Metanephros (tissue), 2 donors: ENCODE measurements around the gene KRTAP20-3. TPM values are rescaled to one million over a fixed set of nuclear protein-coding genes. Genes with fewer than 3 reads are reported as not detected.

Experiments used
- small RNA-seq: library from RNA; depleted of rRNA; stranded (forward); fragments of <200 nt; gene quantifications from one replicate; pipeline ENCODE3, GENCODE V24; 2014; ENCODE audit warnings: low replicate concordance
- total RNA-seq: library from RNA; depleted of rRNA; stranded (reverse); fragments of >200 nt; gene quantifications from one replicate; pipeline ENCODE4 v1.2.3, GENCODE V29; 2014

The KRTAP20-3 gene
- not detected for total RNA-seq

GRCh38 chr21:30642564-30642963 lies at the start of gene KRTAP20-3:
Gene KRTAP20-3, plus strand, starts transcription at chr21:30642864.

GRCh38 chr21:30598802-30599201 lies 43.9 kb upstream of the KRTAP20-3 start, which contains the start of gene KRTAP6-2:
Gene KRTAP6-2, minus strand, starts transcription at chr21:30598902. Its CDS starts 28 bp downstream, at chr21:30598874.

GRCh38 chr21:30600787-30601186 lies 41.9 kb upstream of the KRTAP20-3 start, which contains the start of gene KRTAP22-1:
Gene KRTAP22-1, plus strand, starts transcription at chr21:30601087.

GRCh38 chr21:30613836-30614235 lies 28.8 kb upstream of the KRTAP20-3 start, which contains the start of gene KRTAP6-1:
Gene KRTAP6-1, minus strand, starts transcription at chr21:30613930. Its CDS starts 26 bp downstream, at chr21:30613904.

DNA sequence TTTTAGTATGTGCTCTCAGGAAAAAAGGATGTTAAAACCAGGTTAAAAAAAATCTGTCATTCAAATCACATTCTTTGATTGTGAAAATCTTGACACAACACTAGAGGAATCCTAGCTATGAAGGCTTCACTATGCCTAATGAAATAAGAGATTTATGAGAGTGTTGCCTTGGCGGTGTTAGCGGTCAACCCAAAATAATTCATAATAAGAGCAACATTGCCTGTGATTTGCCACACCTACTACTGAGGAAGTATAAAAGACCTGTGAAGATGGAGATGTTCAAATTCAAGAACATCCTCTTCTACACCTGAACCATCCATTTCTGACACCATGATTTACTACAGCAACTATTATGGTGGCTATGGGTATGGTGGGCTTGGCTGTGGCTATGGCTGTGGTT lies 26.5 kb upstream of the KRTAP20-3 start, which contains the start of gene KRTAP20-1:
KRTAP20-1 (plus strand) TSS at position 301 of the 400 bp plus-strand sequence; CDS start at position 331, 30 bp downstream.

DNA sequence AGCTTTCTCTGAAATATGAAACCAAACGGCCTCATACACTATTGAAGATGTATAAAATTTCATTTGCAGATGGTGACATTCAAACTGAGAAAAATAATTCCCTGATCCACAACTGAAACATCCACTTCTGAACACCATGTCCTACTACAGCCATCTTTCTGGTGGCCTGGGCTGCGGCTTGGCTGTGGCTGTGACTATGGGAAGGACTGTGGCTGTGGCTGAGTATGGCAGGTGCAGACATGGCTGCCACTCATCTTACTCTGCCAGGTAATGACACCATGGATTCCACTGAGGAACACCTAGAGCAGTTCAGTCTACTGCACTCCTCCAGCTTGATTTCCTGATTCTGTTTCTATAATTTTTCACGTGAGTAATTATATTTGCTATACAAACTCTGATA lies 22.1 kb upstream of the KRTAP20-3 start, which contains the start of gene KRTAP20-4:
KRTAP20-4 (plus strand) TSS at position 106 of the 400 bp plus-strand sequence.

GRCh38 chr21:30634906-30635305 lies 7.8 kb upstream of the KRTAP20-3 start, which contains the start of gene KRTAP20-2:
Gene KRTAP20-2, plus strand, starts transcription at chr21:30635206. Its CDS starts 58 bp downstream, at chr21:30635264.

Small RNA genes lying within 50 kb of the gene (small RNA-seq; reads per million reads assigned to genes)
- gene KRTAP20-1 (not detected), gene KRTAP20-3 (not detected), gene KRTAP20-4 (not detected), gene KRTAP22-1 (not detected)

Other genes starting within 250 kb of the KRTAP20-3 start
- gene KRTAP13-1, start 246.8 kb upstream of the KRTAP20-3 start, total RNA-seq, result not detected
- gene KRTAP13-3, start 216.9 kb upstream of the KRTAP20-3 start, total RNA-seq, result not detected
- gene KRTAP13-4, start 212.6 kb upstream of the KRTAP20-3 start, total RNA-seq, result not detected
- gene KRTAP15-1, start 202.6 kb upstream of the KRTAP20-3 start, total RNA-seq, result not detected
- gene KRTAP19-1, start 162.5 kb upstream of the KRTAP20-3 start, total RNA-seq, result not detected
- gene KRTAP19-2, start 155.4 kb upstream of the KRTAP20-3 start, total RNA-seq, result not detected
- not detected for gene KRTAP19-3, start 150.9 kb upstream of the KRTAP20-3 start, total RNA-seq
- not detected for gene KRTAP19-4, start 145.7 kb upstream of the KRTAP20-3 start, total RNA-seq
- not detected for gene KRTAP19-5, start 140.7 kb upstream of the KRTAP20-3 start, total RNA-seq
- not detected for gene KRTAP19-6, start 101.0 kb upstream of the KRTAP20-3 start, total RNA-seq
- not detected for gene KRTAP19-7, start 81.5 kb upstream of the KRTAP20-3 start, total RNA-seq
- not detected for gene KRTAP22-2, start 52.5 kb upstream of the KRTAP20-3 start, total RNA-seq
- gene KRTAP6-3, start 50.4 kb upstream of the KRTAP20-3 start, total RNA-seq, result not detected
- not detected for gene KRTAP6-2, start 44.0 kb upstream of the KRTAP20-3 start, total RNA-seq
- not detected for gene KRTAP22-1, start 41.8 kb upstream of the KRTAP20-3 start, total RNA-seq
- gene KRTAP6-1, start 28.9 kb upstream of the KRTAP20-3 start, total RNA-seq, result not detected
- not detected for gene KRTAP20-1, start 26.4 kb upstream of the KRTAP20-3 start, total RNA-seq
- not detected for gene KRTAP20-4, start 22.2 kb upstream of the KRTAP20-3 start, total RNA-seq
- gene KRTAP20-2, start 7.7 kb upstream of the KRTAP20-3 start, total RNA-seq, result not detected
- gene KRTAP21-3, start 75.9 kb downstream of the KRTAP20-3 start, total RNA-seq, result not detected
- not detected for gene KRTAP21-2, start 104.4 kb downstream of the KRTAP20-3 start, total RNA-seq
- not detected for gene KRTAP21-1, start 112.6 kb downstream of the KRTAP20-3 start, total RNA-seq
- gene KRTAP8-1, start 170.4 kb downstream of the KRTAP20-3 start, total RNA-seq, result not detected
- not detected for gene KRTAP7-1, start 186.9 kb downstream of the KRTAP20-3 start, total RNA-seq
- 0.41 TPM for gene KRTAP11-1, start 238.7 kb downstream of the KRTAP20-3 start, total RNA-seq